Lower leg skin (tissue), 4 donors: ENCODE data around the gene CMSS1. TPM values are rescaled to one million over a fixed set of nuclear protein-coding genes. Genes with fewer than 3 reads are reported as not detected.

Source experiments
- DNase-seq, 2 donors: peaks; one replicate each; pipeline ENCODE4 v3.0.0-alpha.2; 2019; ENCODE audit warnings: low spot score in 2 of 2
- H3K4me3 ChIP-seq: fragments of 200-600 bp; sonication (generic); 2 replicates; pipeline ENCODE4 v1.5.1; 2017; ENCODE audit warnings: mild to moderate bottlenecking, low read depth; ENCODE audit not compliant: poor library complexity, severe bottlenecking
- CTCF ChIP-seq, 3 donors: fragments of 450-650 bp; IDR thresholded peaks; one replicate each; pipeline ENCODE4 v1.5.1; 2016; ENCODE audit warnings: antibody characterized with exemption in 3 of 3, mild to moderate bottlenecking in 3 of 3, moderate library complexity in 2 of 3
- POLR2A ChIP-seq, 2 donors: fragments of 450-650 bp; IDR thresholded peaks; one replicate each; pipeline ENCODE4 v1.6.1; 2016 to 2017; ENCODE audit warnings: antibody characterized with exemption in 2 of 2, mild to moderate bottlenecking in 1 of 2, moderate library complexity in 1 of 2
- WGBS, 2 donors: methylation state at CpG; one replicate each; pipeline ENCODE4 v1.1.5; 2018; 5-methylcytosine and 5-hydroxymethylcytosine counted together
- intact Hi-C: fragments of 100-400 bp; cut with DNase I; formaldehyde crosslinking; loops from one replicate; pipeline ENCODE4 v1.15.0; 2023; ENCODE audit warnings: low total_unique reads
- total RNA-seq, 4 donors: library from RNA; depleted of rRNA; stranded (reverse); fragments of >200 nt; gene quantifications; one replicate each; pipeline ENCODE4 v1.1.0, GENCODE V29; 2016

CMSS1 gene
- total RNA-seq, 4 donors from 2014 or later: 3.7 to 13.2 (median 7.5) TPM

- 76 to 80% methylated on average over 6 of the region's 6 CpGs for WGBS, 2 donors
- no peak overlapping the region for H3K4me3 ChIP-seq
- intact Hi-C loops: no loop called here
- no peak for DNase-seq
- no peak for TF ChIP-seq CTCF (IDR thresholded peaks at IDR 0.05)
- no peak for TF ChIP-seq POLR2A (IDR thresholded peaks at IDR 0.05)
Observed at GRCh38 chr3:100175637-100176280, 358.1 kb downstream of the CMSS1 start.

- WGBS, 2 donors: 90 to 94% methylated on average over 4 of the region's 4 CpGs
- intact Hi-C loops: no loop called here
- H3K4me3 ChIP-seq: no peak overlapping the region
- DNase-seq: no peak
- no peak for TF ChIP-seq CTCF (IDR thresholded peaks at IDR 0.05)
- TF ChIP-seq POLR2A (IDR thresholded peaks at IDR 0.05): no peak
Observed at GRCh38 chr3:100179692-100180349, 362.2 kb downstream of the CMSS1 start.

GRCh38 chr3:100183608-100184125 is 366.0 kb downstream of the CMSS1 start:
- no peak for DNase-seq
- intact Hi-C loops: no loop called here
- H3K4me3 ChIP-seq: no peak overlapping the region
- 94 to 97% methylated on average over 1 of the region's 1 CpG for WGBS, 2 donors
- TF ChIP-seq CTCF (IDR thresholded peaks at IDR 0.05) (no peak), POLR2A (IDR thresholded peaks at IDR 0.05) (no peak)

- DNase-seq: no peak
- H3K4me3 ChIP-seq: no peak overlapping the region
- TF ChIP-seq CTCF (IDR thresholded peaks at IDR 0.05) (no peak), POLR2A (IDR thresholded peaks at IDR 0.05) (no peak)
- WGBS, 2 donors: 44 to 46% methylated on average over 2 of the region's 2 CpGs
- intact Hi-C loops: no loop called here
Observed at GRCh38 chr3:100184948-100185570, 367.4 kb downstream of the CMSS1 start.

GRCh38 chr3:100185847-100186246 is 368.2 kb downstream of the CMSS1 start:
- no peak overlapping the region for H3K4me3 ChIP-seq
- no peak for TF ChIP-seq POLR2A (IDR thresholded peaks at IDR 0.05)
- TF ChIP-seq CTCF (IDR thresholded peaks at IDR 0.05): no peak
- WGBS, 2 donors: 70 to 79% methylated on average over 5 of the region's 5 CpGs
- no peak for DNase-seq
- intact Hi-C loops: no loop called here
